H1 (cell line): ENCODE measurements around the gene TLR10. TPM values are rescaled to one million over a fixed set of nuclear protein-coding genes. Genes with fewer than 3 reads are reported as not detected.

Source experiments
- CBX8 ChIP-seq: fragments of 300-800, 300-1000 bp; sonication (generic); IDR thresholded peaks from 2 replicates; pipeline ENCODE4 v1.7.1; 2016; ENCODE audit warnings: low read depth, low read length, borderline replicate concordance
- TAF1 ChIP-seq: IDR thresholded peaks from 2 replicates; pipeline ENCODE4 v1.6.1; 2011; ENCODE audit warnings: mild to moderate bottlenecking, low read depth, low read length
- polyA plus RNA-seq, 7 experiments: library from polyadenylated mRNA; depleted of rRNA in 3 of 7; stranded (reverse) in 5 of 7; unstranded in 2 of 7; fragments of >200 nt in 5 of 7; fragments of 200-250 nt in 2 of 7; gene quantifications; 1 replicate in 5 of 7; 2 replicates in 1 of 7; 4 replicates in 1 of 7; pipeline versions ENCODE4 v1.2.1 to v1.2.3, GENCODE V29; 2011 to 2013; ENCODE audit warnings: missing spikeins in 2 of 7, mixed read lengths in 2 of 7
- total RNA-seq: library from RNA; stranded (reverse); fragmentation: NEBNext Ultra II Directional; extraction: Animal tissue kit (Norgen Biotek cat#: 25700); gene quantifications from 2 replicates; pipeline ENCODE4 v1.2.1, GENCODE V29; 2021
- TF ChIP-seq, protein P1 (sequence below), 3 experiments: IDR thresholded peaks; 1 replicate in 2 of 3; 2 replicates in 1 of 3; pipeline versions ENCODE4 v1.5.1 to v1.6.1; 2011; ENCODE audit warnings: low read length in 3 of 3, mild to moderate bottlenecking in 3 of 3, inconsistent platforms in 2 of 3, low read depth in 1 of 3, moderate library complexity in 1 of 3; ENCODE audit not compliant: insufficient read depth in 1 of 3; ENCODE audit errors: control extremely low read depth in 1 of 3
- TF ChIP-seq, protein P2 (sequence below): fragments of 300-600 bp; sonication (generic); IDR thresholded peaks from 2 replicates; pipeline ENCODE4 v1.7.1; 2012; ENCODE audit warnings: low read length, moderate library complexity, mild to moderate bottlenecking, inconsistent platforms; ENCODE audit not compliant: insufficient replicate concordance
- TF ChIP-seq, protein P3 (sequence below): IDR thresholded peaks from 2 replicates; pipeline ENCODE4 v1.6.1; 2012; ENCODE audit warnings: inconsistent platforms

Gene TLR10
- total and polyA plus RNA-seq, 2 of the 8 experiments (the other 6 are each of a cell fraction or from before 2014, with no cell fraction given): not detected

DNA sequence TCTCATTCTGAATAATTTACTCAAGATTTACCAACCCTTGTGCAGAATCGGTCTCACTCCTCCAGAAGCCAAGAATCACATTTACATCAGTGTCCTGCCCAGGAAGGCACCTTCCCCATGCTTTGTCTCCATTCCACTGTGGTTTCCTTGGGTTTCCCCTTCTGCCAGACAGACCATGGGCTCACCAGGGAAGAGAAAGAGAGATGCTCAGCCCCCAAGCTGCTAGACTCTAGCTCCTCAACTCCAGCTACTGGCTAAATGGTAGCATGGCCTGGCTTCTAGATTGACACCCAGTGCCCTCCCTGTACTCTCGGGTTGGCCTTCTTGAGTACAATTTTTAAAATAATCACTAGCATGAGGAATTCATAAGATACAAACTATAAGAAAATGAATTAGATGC, 12.9 kb downstream of the TLR10 start (continued):
- TF ChIP-seq, protein P1, sequence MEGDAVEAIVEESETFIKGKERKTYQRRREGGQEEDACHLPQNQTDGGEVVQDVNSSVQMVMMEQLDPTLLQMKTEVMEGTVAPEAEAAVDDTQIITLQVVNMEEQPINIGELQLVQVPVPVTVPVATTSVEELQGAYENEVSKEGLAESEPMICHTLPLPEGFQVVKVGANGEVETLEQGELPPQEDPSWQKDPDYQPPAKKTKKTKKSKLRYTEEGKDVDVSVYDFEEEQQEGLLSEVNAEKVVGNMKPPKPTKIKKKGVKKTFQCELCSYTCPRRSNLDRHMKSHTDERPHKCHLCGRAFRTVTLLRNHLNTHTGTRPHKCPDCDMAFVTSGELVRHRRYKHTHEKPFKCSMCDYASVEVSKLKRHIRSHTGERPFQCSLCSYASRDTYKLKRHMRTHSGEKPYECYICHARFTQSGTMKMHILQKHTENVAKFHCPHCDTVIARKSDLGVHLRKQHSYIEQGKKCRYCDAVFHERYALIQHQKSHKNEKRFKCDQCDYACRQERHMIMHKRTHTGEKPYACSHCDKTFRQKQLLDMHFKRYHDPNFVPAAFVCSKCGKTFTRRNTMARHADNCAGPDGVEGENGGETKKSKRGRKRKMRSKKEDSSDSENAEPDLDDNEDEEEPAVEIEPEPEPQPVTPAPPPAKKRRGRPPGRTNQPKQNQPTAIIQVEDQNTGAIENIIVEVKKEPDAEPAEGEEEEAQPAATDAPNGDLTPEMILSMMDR (IDR thresholded peaks at IDR 0.05; ENCODE audit: control extremely low read depth in 1 of 3, insufficient read depth in 1 of 3, low read depth in 1 of 3, low read length in 3 of 3): no peak
- TF ChIP-seq, protein P2, sequence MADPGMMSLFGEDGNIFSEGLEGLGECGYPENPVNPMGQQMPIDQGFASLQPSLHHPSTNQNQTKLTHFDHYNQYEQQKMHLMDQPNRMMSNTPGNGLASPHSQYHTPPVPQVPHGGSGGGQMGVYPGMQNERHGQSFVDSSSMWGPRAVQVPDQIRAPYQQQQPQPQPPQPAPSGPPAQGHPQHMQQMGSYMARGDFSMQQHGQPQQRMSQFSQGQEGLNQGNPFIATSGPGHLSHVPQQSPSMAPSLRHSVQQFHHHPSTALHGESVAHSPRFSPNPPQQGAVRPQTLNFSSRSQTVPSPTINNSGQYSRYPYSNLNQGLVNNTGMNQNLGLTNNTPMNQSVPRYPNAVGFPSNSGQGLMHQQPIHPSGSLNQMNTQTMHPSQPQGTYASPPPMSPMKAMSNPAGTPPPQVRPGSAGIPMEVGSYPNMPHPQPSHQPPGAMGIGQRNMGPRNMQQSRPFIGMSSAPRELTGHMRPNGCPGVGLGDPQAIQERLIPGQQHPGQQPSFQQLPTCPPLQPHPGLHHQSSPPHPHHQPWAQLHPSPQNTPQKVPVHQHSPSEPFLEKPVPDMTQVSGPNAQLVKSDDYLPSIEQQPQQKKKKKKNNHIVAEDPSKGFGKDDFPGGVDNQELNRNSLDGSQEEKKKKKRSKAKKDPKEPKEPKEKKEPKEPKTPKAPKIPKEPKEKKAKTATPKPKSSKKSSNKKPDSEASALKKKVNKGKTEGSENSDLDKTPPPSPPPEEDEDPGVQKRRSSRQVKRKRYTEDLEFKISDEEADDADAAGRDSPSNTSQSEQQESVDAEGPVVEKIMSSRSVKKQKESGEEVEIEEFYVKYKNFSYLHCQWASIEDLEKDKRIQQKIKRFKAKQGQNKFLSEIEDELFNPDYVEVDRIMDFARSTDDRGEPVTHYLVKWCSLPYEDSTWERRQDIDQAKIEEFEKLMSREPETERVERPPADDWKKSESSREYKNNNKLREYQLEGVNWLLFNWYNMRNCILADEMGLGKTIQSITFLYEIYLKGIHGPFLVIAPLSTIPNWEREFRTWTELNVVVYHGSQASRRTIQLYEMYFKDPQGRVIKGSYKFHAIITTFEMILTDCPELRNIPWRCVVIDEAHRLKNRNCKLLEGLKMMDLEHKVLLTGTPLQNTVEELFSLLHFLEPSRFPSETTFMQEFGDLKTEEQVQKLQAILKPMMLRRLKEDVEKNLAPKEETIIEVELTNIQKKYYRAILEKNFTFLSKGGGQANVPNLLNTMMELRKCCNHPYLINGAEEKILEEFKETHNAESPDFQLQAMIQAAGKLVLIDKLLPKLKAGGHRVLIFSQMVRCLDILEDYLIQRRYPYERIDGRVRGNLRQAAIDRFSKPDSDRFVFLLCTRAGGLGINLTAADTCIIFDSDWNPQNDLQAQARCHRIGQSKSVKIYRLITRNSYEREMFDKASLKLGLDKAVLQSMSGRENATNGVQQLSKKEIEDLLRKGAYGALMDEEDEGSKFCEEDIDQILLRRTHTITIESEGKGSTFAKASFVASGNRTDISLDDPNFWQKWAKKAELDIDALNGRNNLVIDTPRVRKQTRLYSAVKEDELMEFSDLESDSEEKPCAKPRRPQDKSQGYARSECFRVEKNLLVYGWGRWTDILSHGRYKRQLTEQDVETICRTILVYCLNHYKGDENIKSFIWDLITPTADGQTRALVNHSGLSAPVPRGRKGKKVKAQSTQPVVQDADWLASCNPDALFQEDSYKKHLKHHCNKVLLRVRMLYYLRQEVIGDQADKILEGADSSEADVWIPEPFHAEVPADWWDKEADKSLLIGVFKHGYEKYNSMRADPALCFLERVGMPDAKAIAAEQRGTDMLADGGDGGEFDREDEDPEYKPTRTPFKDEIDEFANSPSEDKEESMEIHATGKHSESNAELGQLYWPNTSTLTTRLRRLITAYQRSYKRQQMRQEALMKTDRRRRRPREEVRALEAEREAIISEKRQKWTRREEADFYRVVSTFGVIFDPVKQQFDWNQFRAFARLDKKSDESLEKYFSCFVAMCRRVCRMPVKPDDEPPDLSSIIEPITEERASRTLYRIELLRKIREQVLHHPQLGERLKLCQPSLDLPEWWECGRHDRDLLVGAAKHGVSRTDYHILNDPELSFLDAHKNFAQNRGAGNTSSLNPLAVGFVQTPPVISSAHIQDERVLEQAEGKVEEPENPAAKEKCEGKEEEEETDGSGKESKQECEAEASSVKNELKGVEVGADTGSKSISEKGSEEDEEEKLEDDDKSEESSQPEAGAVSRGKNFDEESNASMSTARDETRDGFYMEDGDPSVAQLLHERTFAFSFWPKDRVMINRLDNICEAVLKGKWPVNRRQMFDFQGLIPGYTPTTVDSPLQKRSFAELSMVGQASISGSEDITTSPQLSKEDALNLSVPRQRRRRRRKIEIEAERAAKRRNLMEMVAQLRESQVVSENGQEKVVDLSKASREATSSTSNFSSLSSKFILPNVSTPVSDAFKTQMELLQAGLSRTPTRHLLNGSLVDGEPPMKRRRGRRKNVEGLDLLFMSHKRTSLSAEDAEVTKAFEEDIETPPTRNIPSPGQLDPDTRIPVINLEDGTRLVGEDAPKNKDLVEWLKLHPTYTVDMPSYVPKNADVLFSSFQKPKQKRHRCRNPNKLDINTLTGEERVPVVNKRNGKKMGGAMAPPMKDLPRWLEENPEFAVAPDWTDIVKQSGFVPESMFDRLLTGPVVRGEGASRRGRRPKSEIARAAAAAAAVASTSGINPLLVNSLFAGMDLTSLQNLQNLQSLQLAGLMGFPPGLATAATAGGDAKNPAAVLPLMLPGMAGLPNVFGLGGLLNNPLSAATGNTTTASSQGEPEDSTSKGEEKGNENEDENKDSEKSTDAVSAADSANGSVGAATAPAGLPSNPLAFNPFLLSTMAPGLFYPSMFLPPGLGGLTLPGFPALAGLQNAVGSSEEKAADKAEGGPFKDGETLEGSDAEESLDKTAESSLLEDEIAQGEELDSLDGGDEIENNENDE: no peak
- TF ChIP-seq, protein P3, sequence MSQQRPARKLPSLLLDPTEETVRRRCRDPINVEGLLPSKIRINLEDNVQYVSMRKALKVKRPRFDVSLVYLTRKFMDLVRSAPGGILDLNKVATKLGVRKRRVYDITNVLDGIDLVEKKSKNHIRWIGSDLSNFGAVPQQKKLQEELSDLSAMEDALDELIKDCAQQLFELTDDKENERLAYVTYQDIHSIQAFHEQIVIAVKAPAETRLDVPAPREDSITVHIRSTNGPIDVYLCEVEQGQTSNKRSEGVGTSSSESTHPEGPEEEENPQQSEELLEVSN: no peak
- no peak for TF ChIP-seq CBX8
- no peak for TF ChIP-seq TAF1
